GM21723 (cell line): ENCODE measurements around the gene FAM149A.
A peak's percentile ranks its signal among the peaks of the same experiment; 100 is the strongest.

Source experiments
- ATAC-seq: cut with Tn5 transposase; IDR thresholded peaks from one replicate; pipeline ENCODE4 v1.9.1; 2021; ENCODE audit warnings: mild to moderate bottlenecking, moderate library complexity; ENCODE audit not compliant: unreplicated experiment

The FAM149A gene

GRCh38 chr4:186104114-186104889 is at the start of gene FAM149A:
Gene FAM149A (plus strand): TSS chr4:186104704.
- ATAC-seq: peak; percentile 72

DNA sequence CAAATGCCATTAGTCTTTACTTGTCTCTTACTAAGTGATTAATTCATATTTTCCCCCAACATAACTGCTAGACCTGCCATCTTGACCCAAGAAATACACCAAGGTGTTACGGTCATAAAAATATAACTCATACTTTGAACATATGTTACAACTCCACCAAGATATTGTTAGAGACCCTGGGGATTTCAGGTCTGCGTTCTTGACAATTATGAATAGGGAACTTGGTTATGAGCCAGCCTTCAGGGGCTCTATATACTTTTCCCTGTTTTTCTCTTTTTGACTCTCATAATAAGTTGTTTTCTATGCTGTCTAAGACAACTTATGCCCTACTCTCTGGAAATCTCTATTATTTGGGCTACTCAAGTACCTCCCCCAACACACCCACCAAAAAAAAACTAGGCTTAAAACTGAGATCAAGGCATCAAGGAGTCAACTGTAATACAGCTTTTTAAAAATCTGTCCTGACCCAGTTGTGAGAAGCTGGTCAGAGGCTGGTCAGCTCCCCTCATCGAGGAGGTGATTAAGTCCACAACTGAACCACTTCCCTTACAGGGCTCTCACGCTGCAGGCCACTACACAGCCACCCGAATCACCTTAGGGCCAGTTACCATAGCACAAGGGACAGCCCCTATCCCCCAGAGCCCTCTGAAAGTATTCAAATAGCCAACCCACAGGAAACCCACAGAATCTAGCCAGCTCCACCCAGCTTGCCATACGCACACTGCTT is 46.1 kb upstream of the FAM149A start:
- peak; percentile 100 for ATAC-seq

GRCh38 chr4:186058980-186059316 is 45.6 kb upstream of the FAM149A start:
- no peak for ATAC-seq

DNA sequence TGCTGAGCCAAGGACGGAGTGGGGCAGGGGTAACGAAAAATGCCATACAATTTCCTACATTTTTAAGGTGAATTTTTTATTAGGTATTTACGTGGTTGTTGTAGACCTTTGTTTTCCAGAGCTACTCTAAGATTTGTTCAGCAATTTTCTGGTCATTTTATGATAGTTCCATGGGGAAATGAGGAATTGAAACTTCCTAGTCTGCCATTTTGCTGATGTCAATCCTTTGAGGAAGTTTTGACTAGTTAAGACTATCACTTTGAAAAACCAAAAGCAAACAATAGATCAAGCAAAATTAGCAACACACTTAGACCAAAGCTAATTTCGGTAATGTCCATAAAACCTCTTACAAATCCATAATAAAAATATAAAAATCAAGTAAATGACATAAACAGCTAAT is 42.6 kb upstream of the FAM149A start:
- no peak for ATAC-seq

DNA sequence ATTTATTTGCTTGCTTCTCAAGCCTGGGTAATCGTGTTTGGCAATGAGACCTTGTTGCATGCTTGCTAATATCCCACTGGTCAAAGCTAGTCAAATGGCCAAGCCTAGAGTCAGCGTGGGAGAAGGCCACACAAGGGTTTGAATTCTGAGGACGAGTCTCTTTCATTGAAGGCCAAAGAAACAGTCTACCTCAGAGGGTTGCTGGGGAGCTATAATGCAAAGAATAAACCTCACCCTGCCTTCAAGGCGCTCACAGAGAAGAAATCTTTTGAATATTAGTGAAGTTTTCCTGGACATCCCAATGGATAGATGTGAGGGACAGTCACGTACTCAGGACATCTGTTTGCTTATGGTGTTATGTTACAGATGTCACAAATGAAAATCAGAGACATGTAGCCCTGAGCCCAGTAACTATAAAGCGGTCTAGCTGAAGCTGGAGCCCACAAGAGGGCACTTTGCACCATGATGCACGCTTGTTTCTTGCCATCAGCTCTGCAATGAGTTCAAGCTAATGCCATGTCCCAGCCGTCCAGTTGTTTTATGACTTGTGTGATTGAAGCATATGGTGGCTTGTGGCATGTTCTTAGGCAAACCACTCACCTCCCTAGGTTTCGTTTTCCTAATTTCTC is 36.6 kb upstream of the FAM149A start:
- ATAC-seq: peak; percentile 83

DNA sequence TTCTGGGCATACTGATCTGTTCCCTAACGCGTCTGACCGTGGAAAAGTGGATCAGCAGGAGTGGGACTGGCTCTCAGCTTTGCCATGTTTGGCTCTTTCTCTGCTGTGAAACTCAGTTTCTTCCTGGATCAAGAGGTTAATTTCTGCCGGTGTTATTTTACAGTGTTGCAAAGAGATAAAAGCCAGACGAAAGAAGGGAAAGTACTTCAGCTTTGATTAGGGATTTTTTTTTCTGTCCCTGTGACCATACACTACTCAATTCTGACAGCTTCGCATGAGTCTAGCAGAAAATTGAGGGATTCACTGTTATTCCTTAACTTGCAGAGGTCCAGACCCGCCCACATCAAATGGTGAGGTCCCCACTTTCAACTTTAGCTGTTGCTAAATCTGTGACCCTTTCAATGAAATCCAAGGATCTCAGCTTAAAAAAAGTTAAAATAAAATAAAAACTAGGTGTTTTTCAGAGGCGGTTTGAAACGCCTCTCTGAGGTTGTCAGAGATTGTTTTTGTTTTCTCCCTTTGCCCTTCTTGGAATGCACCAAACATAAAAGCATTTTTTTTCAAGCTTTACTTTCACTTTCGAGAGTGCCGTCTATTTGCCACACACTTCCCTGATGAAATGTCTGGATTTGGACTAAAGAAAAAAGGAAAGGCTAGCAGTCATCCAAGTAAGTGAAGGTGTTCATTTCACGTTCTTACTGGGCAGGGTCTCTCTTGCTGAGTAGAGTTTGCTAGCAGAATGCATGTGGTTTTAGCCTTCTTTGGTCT is 35.7 kb upstream of the FAM149A start, which contains the start of gene TLR3:
Gene TLR3, plus strand, starts transcription at position 576 of the 768 bp plus-strand sequence. CDS start 7,464 bp downstream, outside the sequence.
- ATAC-seq: no peak

DNA sequence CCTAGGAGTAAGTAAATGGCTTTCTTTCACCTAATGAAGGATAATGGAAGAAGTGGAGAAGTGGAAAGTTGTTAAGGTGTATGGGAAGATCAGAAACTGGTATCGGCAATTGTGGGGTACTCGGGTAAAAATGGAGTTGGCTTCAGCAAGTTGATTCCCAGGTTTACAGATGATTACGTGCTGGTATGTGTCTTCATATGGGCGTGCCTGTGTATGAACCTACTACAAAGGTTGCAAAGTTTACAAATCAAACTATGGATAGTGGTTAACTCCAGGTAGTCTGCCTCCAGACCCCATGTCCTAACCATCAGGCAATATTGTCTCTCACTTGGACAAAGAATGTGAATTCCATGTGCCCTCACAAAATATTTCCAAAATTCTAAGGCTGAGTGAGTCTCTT is 34.8 kb upstream of the FAM149A start:
- ATAC-seq: no peak

DNA sequence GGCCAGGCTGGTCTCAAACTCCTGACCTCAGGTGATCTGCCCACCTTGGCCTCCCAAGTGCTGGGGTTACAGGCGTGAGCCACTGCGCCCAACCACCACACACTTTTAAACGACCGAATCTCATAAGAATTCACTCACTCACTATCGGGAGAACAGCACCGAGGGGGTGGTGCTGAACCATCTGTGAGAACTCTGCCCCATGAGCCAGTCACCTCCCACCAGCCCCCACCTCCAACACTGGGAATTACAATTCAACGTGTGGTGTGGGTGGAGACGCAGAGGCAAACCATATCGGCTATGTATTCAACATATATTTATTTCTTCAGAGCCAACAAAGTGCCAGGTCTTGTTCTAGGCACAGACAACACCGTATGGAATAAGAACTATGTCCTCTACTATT is 32.0 kb upstream of the FAM149A start:
- ATAC-seq: no peak

DNA sequence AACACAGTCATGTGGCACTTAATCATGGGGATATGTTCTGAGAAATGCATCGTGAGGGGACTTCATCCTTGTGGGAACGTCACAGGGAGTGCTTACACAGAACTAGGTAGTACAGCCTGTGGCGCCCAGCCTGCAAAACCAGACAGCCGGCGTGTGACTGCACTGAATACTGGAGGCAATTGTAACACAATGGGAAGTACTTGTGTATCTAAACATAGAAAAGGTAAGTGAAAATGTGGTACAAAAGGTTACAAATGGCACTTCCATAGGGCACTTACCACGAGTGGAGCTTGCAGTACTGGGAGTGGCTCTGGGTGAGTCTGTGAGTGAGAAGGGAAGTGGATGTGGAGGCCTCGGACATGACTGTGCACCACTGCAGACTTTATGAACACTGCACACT is 30.3 kb upstream of the FAM149A start:
- ATAC-seq: no peak

DNA sequence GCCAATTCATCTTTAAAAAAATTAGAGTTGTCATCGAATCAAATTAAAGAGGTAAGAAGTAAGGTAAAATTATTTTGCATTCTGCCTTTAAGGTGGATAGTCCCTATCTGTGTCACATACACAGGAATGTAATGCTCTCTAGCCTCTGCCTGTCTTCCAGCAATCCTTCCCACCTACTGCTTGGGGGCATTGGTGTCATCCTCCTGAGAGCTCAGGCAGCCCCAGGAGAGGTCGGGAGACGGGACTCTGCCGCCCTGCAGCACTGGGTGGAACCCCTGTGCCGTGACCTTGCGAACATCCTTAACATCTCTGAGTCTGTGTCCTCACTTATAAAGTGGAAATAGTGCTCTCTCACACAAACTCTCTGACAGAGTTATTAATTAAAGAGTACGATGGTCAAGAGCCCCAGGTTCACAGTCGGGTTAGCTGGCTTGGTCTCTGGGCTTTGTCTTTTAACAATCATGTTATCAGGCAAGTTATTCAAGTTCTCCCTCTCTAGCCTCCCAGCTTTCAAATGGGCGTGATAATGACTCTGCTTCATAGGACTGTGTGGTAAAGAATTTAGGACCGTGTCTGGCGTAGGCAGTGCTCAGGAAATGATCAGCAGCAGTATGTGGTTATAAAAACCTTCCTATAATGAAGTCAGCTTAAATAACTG is 25.4 kb upstream of the FAM149A start:
- no peak for ATAC-seq

DNA sequence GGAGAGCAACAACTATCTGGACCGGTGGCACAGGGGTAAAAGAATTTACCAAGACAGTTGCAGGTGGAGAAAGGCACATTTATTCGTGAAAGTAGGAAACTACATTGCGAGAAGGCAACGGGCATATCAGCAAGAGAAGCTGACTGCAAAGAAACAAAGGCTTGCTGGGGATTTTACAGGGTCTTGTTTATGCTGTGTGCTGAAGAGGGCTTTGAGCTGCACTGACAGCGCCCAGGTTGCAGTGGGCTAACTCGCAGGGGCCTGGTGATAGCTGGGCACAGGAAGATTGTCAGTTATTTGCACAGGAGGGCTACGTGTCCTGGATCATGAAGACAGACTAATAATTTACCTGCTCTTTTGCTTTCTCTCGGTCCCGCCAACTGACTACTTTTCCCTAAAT is 24.8 kb upstream of the FAM149A start:
- no peak for ATAC-seq

DNA sequence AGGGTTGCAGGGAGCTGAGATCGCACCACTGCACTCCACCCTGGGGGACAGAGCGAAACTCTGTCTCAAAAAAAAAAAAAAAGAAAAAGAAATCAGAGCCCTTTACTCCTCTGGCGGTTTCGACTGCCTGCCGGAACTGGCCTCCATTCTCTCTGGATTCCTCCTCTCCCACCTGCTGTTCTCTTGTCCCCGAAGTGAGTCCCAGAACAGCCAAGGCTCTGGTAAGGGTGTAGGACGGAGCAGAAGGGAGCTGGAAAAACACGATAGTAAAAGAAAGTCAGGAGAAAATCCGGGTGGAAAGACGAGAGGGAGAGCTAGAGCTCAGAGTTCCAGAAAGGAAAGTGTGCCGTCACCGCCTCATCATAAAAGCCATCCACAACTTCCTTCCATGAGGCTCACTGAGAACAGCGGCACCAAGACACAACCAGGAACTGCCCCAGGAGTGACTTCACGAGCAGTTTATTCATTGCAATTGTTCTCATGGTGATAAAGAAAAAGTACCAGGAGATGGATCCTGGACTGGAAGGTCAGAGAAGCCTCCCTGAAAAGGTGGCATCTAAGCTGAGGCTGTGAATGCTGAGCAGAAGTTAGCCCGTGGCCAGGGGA is 23.2 kb upstream of the FAM149A start:
- no peak for ATAC-seq

DNA sequence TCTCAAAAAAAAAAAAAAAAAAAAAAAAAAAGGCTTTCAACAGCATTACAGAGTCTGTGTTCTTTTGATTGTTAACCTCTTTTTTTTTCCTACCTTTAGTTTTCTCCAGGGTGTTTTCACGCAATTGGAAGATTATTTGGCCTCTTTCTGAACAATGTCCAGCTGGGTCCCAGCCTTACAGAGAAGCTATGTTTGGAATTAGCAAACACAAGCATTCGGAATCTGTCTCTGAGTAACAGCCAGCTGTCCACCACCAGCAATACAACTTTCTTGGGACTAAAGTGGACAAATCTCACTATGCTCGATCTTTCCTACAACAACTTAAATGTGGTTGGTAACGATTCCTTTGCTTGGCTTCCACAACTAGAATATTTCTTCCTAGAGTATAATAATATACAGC is 22.3 kb upstream of the FAM149A start:
- ATAC-seq: no peak

- no peak for ATAC-seq
Measured at GRCh38 chr4:186088523-186088922, 16.0 kb upstream of the FAM149A start.

DNA sequence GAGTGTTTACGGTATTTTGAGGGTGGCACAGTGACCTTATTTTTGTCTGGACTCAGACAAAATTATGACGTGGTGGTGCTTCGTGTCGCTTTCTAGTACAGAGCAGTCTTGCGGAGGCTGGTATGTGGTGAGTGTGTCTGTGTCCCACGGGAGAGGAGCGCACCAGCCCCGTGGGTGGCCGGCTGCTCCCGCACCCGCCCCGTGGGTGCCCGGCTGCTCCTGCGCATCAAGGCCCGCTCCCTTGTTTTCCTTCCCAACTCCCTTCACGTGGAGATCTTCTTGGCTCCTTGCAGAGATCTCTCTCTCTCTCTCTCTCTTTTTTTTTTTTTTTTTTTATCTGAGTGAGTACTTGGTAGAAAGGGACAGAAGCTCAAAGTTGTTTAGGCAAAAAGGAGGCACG is 12.2 kb upstream of the FAM149A start:
- no peak for ATAC-seq

DNA sequence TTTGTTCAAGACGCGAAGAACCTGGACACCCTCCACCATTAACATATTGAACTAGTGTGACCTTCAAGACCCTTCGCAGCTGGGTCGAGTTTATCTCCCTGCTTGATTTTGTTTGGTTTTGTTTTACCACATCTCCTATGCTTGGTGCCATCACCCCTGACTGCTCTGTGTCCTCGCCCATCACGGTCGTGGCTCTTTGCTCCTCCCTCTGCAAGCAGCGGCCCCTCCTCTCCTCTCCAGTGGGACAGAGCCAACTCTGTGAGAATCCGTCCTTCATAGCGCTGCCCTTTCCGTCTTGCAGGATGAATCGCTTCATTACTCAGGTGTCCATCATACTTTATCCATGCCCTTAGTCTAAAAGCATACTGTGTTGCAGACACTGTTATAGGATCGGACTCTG is 9.1 kb upstream of the FAM149A start:
- no peak for ATAC-seq

DNA sequence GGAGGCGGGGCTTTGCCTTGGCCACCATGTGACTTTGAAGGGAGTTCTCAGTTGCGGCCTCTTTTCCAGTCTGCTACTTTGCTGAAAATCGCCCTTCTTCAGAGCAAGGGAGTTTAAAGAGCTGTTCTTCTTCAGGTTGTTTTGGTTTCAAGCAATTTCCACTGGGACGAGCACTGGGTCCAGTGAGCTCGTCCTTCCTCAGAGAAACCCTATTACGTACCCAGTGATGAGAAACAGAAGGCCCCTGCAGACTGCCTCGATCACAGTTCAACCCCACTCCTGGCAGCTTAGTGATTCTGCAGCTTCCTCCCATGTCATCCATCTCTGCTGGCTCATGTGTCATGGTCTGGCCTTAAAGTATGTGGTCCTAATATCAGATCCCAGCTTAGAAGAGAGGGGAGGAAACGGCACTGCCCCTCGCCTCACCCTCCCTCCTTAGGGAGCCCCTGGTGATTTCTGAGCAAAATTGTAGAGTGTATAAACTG is 7.8 kb upstream of the FAM149A start:
- ATAC-seq: no peak

DNA sequence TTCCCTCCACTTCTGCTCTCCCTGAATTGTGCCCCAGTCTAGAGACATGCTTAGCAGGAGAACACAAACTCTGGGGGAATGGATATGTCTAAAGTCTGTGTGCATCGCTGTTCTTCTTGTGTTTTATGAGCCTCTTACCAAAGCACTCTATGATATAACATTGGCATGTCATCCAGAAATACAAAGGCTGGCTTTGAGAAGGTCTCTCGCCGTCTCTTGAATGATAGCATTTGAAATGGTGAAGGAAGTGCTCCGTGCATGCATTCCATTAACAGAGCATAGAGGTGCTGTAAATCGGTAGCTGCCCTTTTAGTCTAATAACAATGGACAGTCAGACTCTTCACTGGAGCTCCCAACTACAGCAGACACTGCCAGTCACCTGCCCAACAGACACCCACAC is 7.1 kb upstream of the FAM149A start:
- ATAC-seq: no peak

DNA sequence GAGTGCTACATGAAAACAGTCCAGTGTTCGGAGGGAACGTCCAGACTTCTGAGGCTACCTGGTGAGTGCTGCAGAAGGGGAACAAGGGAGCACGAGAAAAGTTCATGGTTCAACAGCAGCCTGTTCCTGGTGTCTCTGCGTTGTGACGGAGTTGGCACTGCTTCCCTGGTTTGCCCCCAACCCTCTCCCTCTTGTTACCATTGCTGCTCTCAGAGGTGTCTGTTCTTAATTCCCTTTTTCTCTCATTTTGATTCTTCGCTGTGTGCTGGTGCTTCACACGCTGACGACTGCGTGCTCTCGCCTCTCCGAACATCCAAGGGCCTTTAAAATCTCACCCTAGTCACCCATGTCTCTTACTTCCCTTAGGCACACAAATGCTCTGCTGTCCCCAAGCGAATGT is 1.6 kb upstream of the FAM149A start:
- no peak for ATAC-seq
